Measurements from ENCODE around the gene SPACA9. TPM values are rescaled to one million over a fixed set of nuclear protein-coding genes. Genes with fewer than 3 reads are reported as not detected.

The SPACA9 gene
- total RNA-seq, 3 donors from 2014 or later (not counting 1 experiment from before 2014, with no cell fraction given) = 1.1 to 1.6 (median 1.4) TPM

DNA sequence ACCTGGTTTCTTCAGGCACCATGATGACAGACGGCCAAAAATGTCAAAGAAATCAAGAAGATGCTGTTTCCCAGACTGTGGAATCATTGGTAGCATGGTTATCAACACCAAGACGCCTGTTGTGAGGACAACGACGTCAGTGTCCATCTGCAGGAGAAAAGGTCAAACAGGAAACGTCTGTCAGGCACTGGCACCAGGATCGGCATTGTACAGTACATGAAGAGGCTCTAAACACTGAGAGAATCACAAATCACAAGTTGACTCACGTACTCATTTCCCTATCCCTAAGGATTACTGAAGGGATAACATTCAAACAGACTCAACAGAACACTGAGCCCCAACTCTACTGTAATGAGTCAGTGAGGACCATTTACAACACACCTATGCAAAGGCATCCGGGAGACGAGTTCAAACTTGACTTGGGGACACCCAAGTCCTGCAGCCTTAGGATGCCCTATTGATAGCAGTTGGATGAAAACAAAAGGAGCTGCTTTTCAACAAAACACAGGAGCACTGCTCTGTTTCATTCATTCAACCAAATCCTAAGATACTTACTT is 44.7 kb downstream of the SPACA9 start:
- no peaks in the 10 kb centered on the region for H3K9me3 ChIP-seq (ENCODE audit: control insufficient read depth, insufficient read depth, low read length)
- TF ChIP-seq, protein P1, sequence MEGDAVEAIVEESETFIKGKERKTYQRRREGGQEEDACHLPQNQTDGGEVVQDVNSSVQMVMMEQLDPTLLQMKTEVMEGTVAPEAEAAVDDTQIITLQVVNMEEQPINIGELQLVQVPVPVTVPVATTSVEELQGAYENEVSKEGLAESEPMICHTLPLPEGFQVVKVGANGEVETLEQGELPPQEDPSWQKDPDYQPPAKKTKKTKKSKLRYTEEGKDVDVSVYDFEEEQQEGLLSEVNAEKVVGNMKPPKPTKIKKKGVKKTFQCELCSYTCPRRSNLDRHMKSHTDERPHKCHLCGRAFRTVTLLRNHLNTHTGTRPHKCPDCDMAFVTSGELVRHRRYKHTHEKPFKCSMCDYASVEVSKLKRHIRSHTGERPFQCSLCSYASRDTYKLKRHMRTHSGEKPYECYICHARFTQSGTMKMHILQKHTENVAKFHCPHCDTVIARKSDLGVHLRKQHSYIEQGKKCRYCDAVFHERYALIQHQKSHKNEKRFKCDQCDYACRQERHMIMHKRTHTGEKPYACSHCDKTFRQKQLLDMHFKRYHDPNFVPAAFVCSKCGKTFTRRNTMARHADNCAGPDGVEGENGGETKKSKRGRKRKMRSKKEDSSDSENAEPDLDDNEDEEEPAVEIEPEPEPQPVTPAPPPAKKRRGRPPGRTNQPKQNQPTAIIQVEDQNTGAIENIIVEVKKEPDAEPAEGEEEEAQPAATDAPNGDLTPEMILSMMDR (IDR thresholded peaks at IDR 0.05) = no peak

DNA sequence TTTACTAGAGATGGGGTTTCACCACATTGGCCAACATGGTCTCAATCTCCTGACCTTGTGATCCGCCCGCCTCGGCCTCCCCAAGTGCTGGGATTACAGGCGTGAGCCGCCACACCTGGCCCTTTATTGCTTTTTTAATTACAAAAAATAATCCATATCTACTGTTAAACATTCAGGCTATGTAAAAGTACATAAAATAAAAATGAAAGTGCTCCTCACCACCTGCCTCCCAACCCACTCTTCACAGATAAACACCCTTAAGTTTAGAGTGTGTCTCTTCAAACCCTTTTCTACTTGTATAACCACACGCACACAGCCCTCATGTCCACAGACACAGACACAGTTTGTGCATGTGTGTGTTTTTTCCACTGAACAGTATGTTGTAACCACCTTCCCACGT is 49.0 kb downstream of the SPACA9 start:
- H3K4me3 ChIP-seq (ENCODE audit: low read length) = no peak overlapping the region
- Mint-ChIP-seq H3K9me3 (no peaks in the 10 kb centered on the region), H3K36me3 (peaks cover 26% of the 10 kb centered on the region), H3K27me3 (ENCODE audit: low read depth in 2 of 2) (no peaks in the 10 kb centered on the region), H3K4me3 (no peak overlapping the region), H3K4me1 (peaks cover 6 to 8% of the 10 kb centered on the region in 2 donors), H3K27ac (no peak overlapping the region)
- TF ChIP-seq, protein P1 (IDR thresholded peaks at IDR 0.05) = no peak
- H3K4me1 ChIP-seq (ENCODE audit: control insufficient read depth, insufficient read depth, low read length) = no peaks in the 10 kb centered on the region
- intact Hi-C loops (cut with micrococcal nuclease) = no loop called here
- ATAC-seq (no peak), DNase-seq (no peak)
- peaks cover 43% of the 10 kb centered on the region for H3K36me3 ChIP-seq (ENCODE audit: control insufficient read depth, insufficient read depth, low read length)
- 93% methylated on average over 7 of the region's 7 CpGs for WGBS (ENCODE audit: insufficient coverage)
- no peaks in the 10 kb centered on the region for H3K27me3 ChIP-seq (ENCODE audit: control insufficient read depth, insufficient read depth, low read length)
- H3K9me3 ChIP-seq (ENCODE audit: control insufficient read depth, insufficient read depth, low read length) = no peaks in the 10 kb centered on the region
- no peak overlapping the region for H3K27ac ChIP-seq (ENCODE audit: low read length)

More for the DNA sequence above, 44.7 kb downstream of the SPACA9 start:
- Mint-ChIP-seq H3K27me3 (ENCODE audit: low read depth in 2 of 2) (no peaks in the 10 kb centered on the region), H3K4me1 (peaks cover 0 to 7% of the 10 kb centered on the region in 2 donors), H3K36me3 (peaks cover 57% of the 10 kb centered on the region), H3K27ac (no peak overlapping the region), H3K4me3 (no peak overlapping the region), H3K9me3 (no peaks in the 10 kb centered on the region)
- peaks cover 71% of the 10 kb centered on the region for H3K36me3 ChIP-seq (ENCODE audit: control insufficient read depth, insufficient read depth, low read length)
- WGBS (ENCODE audit: insufficient coverage) = 93% methylated on average over 9 of the region's 9 CpGs
- intact Hi-C loops (cut with micrococcal nuclease) = no loop called here
- H3K27me3 ChIP-seq (ENCODE audit: control insufficient read depth, insufficient read depth, low read length) = no peaks in the 10 kb centered on the region
- DNase-seq (no peak), ATAC-seq (no peak)
- no peak overlapping the region for H3K4me3 ChIP-seq (ENCODE audit: low read length)
- no peaks in the 10 kb centered on the region for H3K4me1 ChIP-seq (ENCODE audit: control insufficient read depth, insufficient read depth, low read length)
- no peak overlapping the region for H3K27ac ChIP-seq (ENCODE audit: low read length)

DNA sequence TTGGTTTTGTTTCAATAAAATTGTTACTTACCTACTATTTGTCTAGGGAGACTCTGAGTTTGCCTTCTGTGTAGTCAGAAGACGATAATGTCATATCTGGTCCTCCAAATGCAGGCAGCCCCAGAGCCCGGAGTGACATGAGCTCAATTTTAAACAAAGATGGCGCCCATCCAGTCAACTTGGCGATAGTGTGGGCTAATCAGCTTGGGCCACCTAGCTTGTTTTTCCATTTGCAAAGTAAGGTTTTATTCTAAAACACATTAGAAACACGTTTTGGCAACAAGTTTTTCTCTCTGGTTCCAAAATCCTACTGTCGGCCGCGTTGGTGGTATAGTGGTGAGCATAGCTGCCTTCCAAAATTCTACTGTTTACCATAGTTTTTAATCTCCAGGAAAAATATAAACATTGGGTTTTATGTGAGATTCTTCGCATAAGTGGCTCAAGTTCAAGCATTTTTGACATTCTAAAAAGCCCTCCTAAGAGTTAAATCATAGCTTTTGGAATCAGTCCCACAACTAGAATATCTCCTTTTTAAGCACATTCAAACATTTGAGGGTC is 52.6 kb downstream of the SPACA9 start:
- no peak overlapping the region for H3K27ac Mint-ChIP-seq
- intact Hi-C loops (cut with micrococcal nuclease) = loop anchor here (2.0 kb wide), 1 partner anchor 74 kb away; no protein-coding TSS in a partner anchor
- Histone ChIP-seq H3K27me3 (ENCODE audit: control insufficient read depth, insufficient read depth, low read length) (no peaks in the 10 kb centered on the region), H3K36me3 (ENCODE audit: control insufficient read depth, insufficient read depth, low read length) (peaks cover 26% of the 10 kb centered on the region), H3K4me1 (ENCODE audit: control insufficient read depth, insufficient read depth, low read length) (no peaks in the 10 kb centered on the region), H3K4me3 (ENCODE audit: low read length) (no peak overlapping the region), H3K27ac (ENCODE audit: low read length) (no peak overlapping the region), H3K9me3 (ENCODE audit: control insufficient read depth, insufficient read depth, low read length) (no peaks in the 10 kb centered on the region)
- DNase-seq = no peak
- WGBS (ENCODE audit: insufficient coverage) = 93% methylated on average over 5 of the region's 9 CpGs
- no peaks in the 10 kb centered on the region for H3K9me3 Mint-ChIP-seq
- H3K27me3 Mint-ChIP-seq (ENCODE audit: low read depth in 2 of 2) = no peaks in the 10 kb centered on the region
- no peak overlapping the region for H3K4me3 Mint-ChIP-seq
- TF ChIP-seq, protein P1 (IDR thresholded peaks at IDR 0.05) = no peak
- peaks cover 0 to 15% of the 10 kb centered on the region in 2 donors for H3K4me1 Mint-ChIP-seq
- ATAC-seq = no peak
- H3K36me3 Mint-ChIP-seq = peaks cover 10% of the 10 kb centered on the region

DNA sequence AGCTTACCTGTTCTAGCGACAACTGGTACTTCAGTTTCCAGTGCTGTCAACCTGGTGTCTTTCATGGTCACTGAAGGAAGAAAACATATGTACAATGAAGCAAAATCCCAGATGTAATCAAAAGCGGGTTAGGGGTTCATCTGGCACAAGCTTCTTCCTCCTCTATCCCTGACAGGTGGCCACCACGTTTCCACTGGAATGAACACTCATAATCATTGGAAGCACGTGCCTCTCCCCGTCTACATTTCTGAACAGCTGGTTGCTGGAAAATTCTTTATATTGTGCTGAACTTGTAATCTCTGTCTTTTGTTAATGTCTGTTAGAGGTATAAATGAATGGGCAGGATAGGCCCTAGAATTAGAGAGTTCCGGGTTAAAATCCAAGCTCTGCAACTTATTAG is 56.3 kb downstream of the SPACA9 start:
- no peak for DNase-seq
- no peak for ATAC-seq
- no peak overlapping the region for H3K4me3 Mint-ChIP-seq
- Histone ChIP-seq H3K4me3 (ENCODE audit: low read length) (no peak overlapping the region), H3K9me3 (ENCODE audit: control insufficient read depth, insufficient read depth, low read length) (no peaks in the 10 kb centered on the region), H3K4me1 (ENCODE audit: control insufficient read depth, insufficient read depth, low read length) (no peaks in the 10 kb centered on the region), H3K36me3 (ENCODE audit: control insufficient read depth, insufficient read depth, low read length) (peaks cover 14% of the 10 kb centered on the region), H3K27me3 (ENCODE audit: control insufficient read depth, insufficient read depth, low read length) (no peaks in the 10 kb centered on the region), H3K27ac (ENCODE audit: low read length) (no peak overlapping the region)
- H3K9me3 Mint-ChIP-seq = no peaks in the 10 kb centered on the region
- intact Hi-C loops (cut with micrococcal nuclease) = no loop called here
- 99% methylated on average over 5 of the region's 6 CpGs for WGBS (ENCODE audit: insufficient coverage)
- no peaks in the 10 kb centered on the region for H3K27me3 Mint-ChIP-seq (ENCODE audit: low read depth in 2 of 2)
- H3K36me3 Mint-ChIP-seq = no peaks in the 10 kb centered on the region
- peaks cover 0 to 15% of the 10 kb centered on the region in 2 donors for H3K4me1 Mint-ChIP-seq
- no peak overlapping the region for H3K27ac Mint-ChIP-seq
- TF ChIP-seq, protein P1 (IDR thresholded peaks at IDR 0.05) = no peak
